Measurements from ENCODE around the gene HDAC4.

DNA sequence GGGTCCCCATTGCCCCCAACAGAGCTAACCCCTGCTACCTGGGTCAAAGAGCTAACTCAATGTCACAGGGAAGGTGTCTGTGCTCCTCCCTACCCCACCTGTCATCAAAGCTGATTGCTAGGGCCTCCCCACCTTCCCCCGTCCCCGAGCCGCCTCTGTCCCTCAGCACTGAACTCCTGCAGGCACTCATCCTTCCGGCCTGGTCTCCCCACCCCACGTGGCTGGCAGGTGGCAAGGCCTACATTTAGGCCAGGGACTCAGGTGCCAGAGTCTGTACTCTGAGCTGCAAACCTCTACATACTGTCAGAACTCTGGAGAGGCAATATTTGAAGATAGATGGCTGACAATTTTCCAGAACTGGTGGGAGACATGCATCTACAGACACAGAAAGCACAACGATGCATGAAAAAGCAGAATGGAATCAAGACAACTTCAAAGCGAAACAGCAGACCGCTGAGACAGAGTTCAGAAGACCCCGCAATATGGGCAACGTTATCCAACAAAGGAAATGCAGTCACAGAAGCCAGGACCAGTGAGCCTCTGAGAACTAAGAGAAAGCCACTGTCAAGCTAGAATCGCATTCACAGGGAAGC lies 195.8 kb downstream of the HDAC4 start:
- TF ChIP-seq, protein P1, sequence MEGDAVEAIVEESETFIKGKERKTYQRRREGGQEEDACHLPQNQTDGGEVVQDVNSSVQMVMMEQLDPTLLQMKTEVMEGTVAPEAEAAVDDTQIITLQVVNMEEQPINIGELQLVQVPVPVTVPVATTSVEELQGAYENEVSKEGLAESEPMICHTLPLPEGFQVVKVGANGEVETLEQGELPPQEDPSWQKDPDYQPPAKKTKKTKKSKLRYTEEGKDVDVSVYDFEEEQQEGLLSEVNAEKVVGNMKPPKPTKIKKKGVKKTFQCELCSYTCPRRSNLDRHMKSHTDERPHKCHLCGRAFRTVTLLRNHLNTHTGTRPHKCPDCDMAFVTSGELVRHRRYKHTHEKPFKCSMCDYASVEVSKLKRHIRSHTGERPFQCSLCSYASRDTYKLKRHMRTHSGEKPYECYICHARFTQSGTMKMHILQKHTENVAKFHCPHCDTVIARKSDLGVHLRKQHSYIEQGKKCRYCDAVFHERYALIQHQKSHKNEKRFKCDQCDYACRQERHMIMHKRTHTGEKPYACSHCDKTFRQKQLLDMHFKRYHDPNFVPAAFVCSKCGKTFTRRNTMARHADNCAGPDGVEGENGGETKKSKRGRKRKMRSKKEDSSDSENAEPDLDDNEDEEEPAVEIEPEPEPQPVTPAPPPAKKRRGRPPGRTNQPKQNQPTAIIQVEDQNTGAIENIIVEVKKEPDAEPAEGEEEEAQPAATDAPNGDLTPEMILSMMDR (IDR thresholded peaks at IDR 0.05) = no peak
- TF ChIP-seq POLR2AphosphoS5 (IDR thresholded peaks at IDR 0.05; ENCODE audit: insufficient read depth in 1 of 2, low read depth in 1 of 2) = no peak
